ENCODE data around the gene DNAH1. TPM values are rescaled to one million over a fixed set of nuclear protein-coding genes. Genes with fewer than 3 reads are reported as not detected.
A peak's percentile ranks its signal among the peaks of the same experiment; 100 is the strongest.

DNAH1 gene
- total and polyA plus RNA-seq, 4 donors: 4.2 to 12.9 (median 9.9) TPM

- Histone ChIP-seq H3K36me3 (ENCODE audit: control insufficient read depth, insufficient read depth, low read length) (peaks cover 7% of the 10 kb centered on the region), H3K4me3 (ENCODE audit: low read depth, low read length) (no peak overlapping the region), H3K4me1 (ENCODE audit: control insufficient read depth, insufficient read depth, low read length) (peaks cover 49% of the 10 kb centered on the region), H3K27ac (ENCODE audit: low read depth, low read length) (no peak overlapping the region), H3K9me3 (ENCODE audit: control insufficient read depth, insufficient read depth, low read length) (no peaks in the 10 kb centered on the region), H3K27me3 (ENCODE audit: control insufficient read depth, insufficient read depth, low read length) (no peaks in the 10 kb centered on the region)
- no peak for DNase-seq (ENCODE audit: low read depth in 4 of 6, low spot score in 6 of 6)
- WGBS (ENCODE audit: insufficient coverage): 11% methylated on average over 1 of the region's 1 CpG
Observed at GRCh38 chr3:52308308-52308707, 7.8 kb upstream of the DNAH1 start.

- 50% methylated on average over 6 of the region's 9 CpGs for WGBS (ENCODE audit: insufficient coverage)
- H3K27ac ChIP-seq (ENCODE audit: low read depth, low read length): peak overlapping the region; percentile 57
- H3K4me3 ChIP-seq (ENCODE audit: low read depth, low read length): no peak overlapping the region
- H3K9me3 ChIP-seq (ENCODE audit: control insufficient read depth, insufficient read depth, low read length): no peaks in the 10 kb centered on the region
- no peak for DNase-seq (ENCODE audit: low read depth in 4 of 6, low spot score in 6 of 6)
- peaks cover 60% of the 10 kb centered on the region for H3K4me1 ChIP-seq (ENCODE audit: control insufficient read depth, insufficient read depth, low read length)
- H3K27me3 ChIP-seq (ENCODE audit: control insufficient read depth, insufficient read depth, low read length): no peaks in the 10 kb centered on the region
- peaks cover 4% of the 10 kb centered on the region for H3K36me3 ChIP-seq (ENCODE audit: control insufficient read depth, insufficient read depth, low read length)
Observed at GRCh38 chr3:52310861-52311575, 5.1 kb upstream of the DNAH1 start.

GRCh38 chr3:52311576-52312119 lies 4.5 kb upstream of the DNAH1 start:
- Histone ChIP-seq H3K27me3 (ENCODE audit: control insufficient read depth, insufficient read depth, low read length) (no peaks in the 10 kb centered on the region), H3K4me3 (ENCODE audit: low read depth, low read length) (no peak overlapping the region), H3K27ac (ENCODE audit: low read depth, low read length) (peak overlapping the region; percentile 57), H3K36me3 (ENCODE audit: control insufficient read depth, insufficient read depth, low read length) (peaks cover 4% of the 10 kb centered on the region), H3K9me3 (ENCODE audit: control insufficient read depth, insufficient read depth, low read length) (no peaks in the 10 kb centered on the region), H3K4me1 (ENCODE audit: control insufficient read depth, insufficient read depth, low read length) (peaks cover 65% of the 10 kb centered on the region)
- 18% methylated on average over 7 of the region's 9 CpGs for WGBS (ENCODE audit: insufficient coverage)
- peak in 3 of 6 donors; percentile 59 to 91 (median 84) for DNase-seq (ENCODE audit: low read depth in 4 of 6, low spot score in 6 of 6)

DNA sequence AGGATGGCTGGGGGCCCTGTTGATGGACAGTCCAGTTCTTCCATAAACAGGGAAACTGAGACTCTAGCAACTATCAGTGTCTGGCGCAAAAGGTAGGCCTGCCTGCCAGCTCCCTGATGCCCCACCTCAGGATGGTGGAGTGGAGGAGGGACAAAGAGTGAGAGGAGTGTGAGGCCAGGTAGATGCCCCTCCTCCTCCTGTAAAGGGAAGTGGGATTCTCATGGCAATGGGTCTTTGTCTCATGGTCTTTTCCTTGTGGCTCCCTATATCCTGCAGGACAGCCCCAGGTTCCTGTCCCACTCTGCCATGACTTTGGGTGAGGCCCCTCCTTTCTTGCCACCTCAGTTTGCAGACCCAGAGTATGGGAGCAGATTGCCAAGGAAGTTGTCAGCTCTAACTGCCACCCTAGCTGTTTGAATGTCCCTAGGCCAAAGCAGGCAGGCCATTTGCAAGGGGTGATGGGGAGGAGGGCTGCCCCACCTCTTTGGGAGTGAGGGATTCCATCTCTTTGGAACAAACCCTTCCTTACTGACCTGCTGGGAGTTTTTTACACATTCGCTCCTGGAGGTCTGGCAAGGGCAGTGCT lies 2.8 kb upstream of the DNAH1 start:
- H3K9me3 ChIP-seq (ENCODE audit: control insufficient read depth, insufficient read depth, low read length): no peaks in the 10 kb centered on the region
- no peak for DNase-seq (ENCODE audit: low read depth in 4 of 6, low spot score in 6 of 6)
- peaks cover 4% of the 10 kb centered on the region for H3K36me3 ChIP-seq (ENCODE audit: control insufficient read depth, insufficient read depth, low read length)
- H3K4me3 ChIP-seq (ENCODE audit: low read depth, low read length): no peak overlapping the region
- peaks cover 62% of the 10 kb centered on the region for H3K4me1 ChIP-seq (ENCODE audit: control insufficient read depth, insufficient read depth, low read length)
- H3K27ac ChIP-seq (ENCODE audit: low read depth, low read length): no peak overlapping the region
- H3K27me3 ChIP-seq (ENCODE audit: control insufficient read depth, insufficient read depth, low read length): no peaks in the 10 kb centered on the region
- 90% methylated on average over 2 of the region's 2 CpGs for WGBS (ENCODE audit: insufficient coverage)

GRCh38 chr3:52313774-52314188 lies 2.3 kb upstream of the DNAH1 start:
- Histone ChIP-seq H3K9me3 (ENCODE audit: control insufficient read depth, insufficient read depth, low read length) (no peaks in the 10 kb centered on the region), H3K27ac (ENCODE audit: low read depth, low read length) (no peak overlapping the region), H3K4me1 (ENCODE audit: control insufficient read depth, insufficient read depth, low read length) (peaks cover 59% of the 10 kb centered on the region), H3K4me3 (ENCODE audit: low read depth, low read length) (no peak overlapping the region), H3K36me3 (ENCODE audit: control insufficient read depth, insufficient read depth, low read length) (peaks cover 4% of the 10 kb centered on the region), H3K27me3 (ENCODE audit: control insufficient read depth, insufficient read depth, low read length) (no peaks in the 10 kb centered on the region)
- DNase-seq (ENCODE audit: low read depth in 4 of 6, low spot score in 6 of 6): no peak
- 68% methylated on average over 3 of the region's 4 CpGs for whole genome bisulfite sequencing (ENCODE audit: insufficient coverage)

- Histone ChIP-seq H3K9me3 (ENCODE audit: control insufficient read depth, insufficient read depth, low read length) (no peaks in the 10 kb centered on the region), H3K27ac (ENCODE audit: low read depth, low read length) (no peak overlapping the region), H3K4me3 (ENCODE audit: low read depth, low read length) (no peak overlapping the region), H3K4me1 (ENCODE audit: control insufficient read depth, insufficient read depth, low read length) (peaks cover 60% of the 10 kb centered on the region), H3K27me3 (ENCODE audit: control insufficient read depth, insufficient read depth, low read length) (no peaks in the 10 kb centered on the region), H3K36me3 (ENCODE audit: control insufficient read depth, insufficient read depth, low read length) (peaks cover 4% of the 10 kb centered on the region)
- WGBS (ENCODE audit: insufficient coverage): 97% methylated on average over 3 of the region's 3 CpGs
- DNase-seq (ENCODE audit: low read depth in 4 of 6, low spot score in 6 of 6): no peak
Observed at GRCh38 chr3:52314489-52314888, 1.6 kb upstream of the DNAH1 start.

- H3K4me1 ChIP-seq (ENCODE audit: control insufficient read depth, insufficient read depth, low read length): peaks cover 65% of the 10 kb centered on the region
- no peak overlapping the region for H3K27ac ChIP-seq (ENCODE audit: low read depth, low read length)
- H3K9me3 ChIP-seq (ENCODE audit: control insufficient read depth, insufficient read depth, low read length): no peaks in the 10 kb centered on the region
- H3K36me3 ChIP-seq (ENCODE audit: control insufficient read depth, insufficient read depth, low read length): peaks cover 4% of the 10 kb centered on the region
- DNase-seq (ENCODE audit: low read depth in 4 of 6, low spot score in 6 of 6): no peak
- WGBS (ENCODE audit: insufficient coverage): 43% methylated on average over 2 of the region's 6 CpGs
- no peaks in the 10 kb centered on the region for H3K27me3 ChIP-seq (ENCODE audit: control insufficient read depth, insufficient read depth, low read length)
- no peak overlapping the region for H3K4me3 ChIP-seq (ENCODE audit: low read depth, low read length)
Observed at GRCh38 chr3:52315006-52315405, 1.1 kb upstream of the DNAH1 start.

DNA sequence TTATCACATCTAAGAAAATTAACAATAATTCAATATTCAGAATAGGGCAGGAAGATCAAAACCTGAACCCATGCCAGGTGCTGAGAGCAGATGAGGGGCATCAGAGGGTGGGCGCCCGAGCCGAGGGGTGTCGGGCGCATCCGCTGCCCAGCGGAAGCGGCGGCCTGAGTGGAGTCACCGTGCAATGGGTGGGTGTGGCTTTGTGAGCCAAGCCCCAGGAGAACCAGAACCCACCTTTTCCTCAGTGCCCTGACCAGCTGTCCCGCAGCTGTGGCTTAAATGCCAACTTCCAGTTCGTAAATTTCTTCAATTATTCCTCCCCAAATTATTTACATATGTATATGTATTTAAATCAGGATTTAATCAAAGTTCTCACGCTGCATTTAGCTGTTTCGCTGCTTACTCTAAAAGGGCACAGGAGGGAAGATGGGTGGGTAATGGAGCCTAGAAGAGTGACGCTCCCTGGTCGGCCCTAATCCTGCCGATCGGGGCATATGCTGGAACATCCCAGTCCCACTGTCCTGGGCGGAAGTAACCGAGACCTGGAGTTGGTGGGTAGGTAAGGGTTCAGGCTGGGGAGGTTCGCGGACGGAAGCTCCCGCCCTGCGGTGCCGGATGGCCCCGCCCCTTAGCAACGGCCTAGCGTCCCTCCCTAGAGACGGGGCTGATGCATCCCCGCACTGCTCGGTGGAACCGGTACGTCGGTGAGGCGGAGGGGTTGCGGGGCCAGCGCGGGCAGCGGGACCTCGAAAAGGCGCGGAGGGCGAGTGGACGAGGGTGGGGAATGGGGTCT lies 1.3 kb downstream of the DNAH1 start:
- Histone ChIP-seq H3K36me3 (ENCODE audit: control insufficient read depth, insufficient read depth, low read length) (peaks cover 2% of the 10 kb centered on the region), H3K4me3 (ENCODE audit: low read depth, low read length) (peak overlapping the region; percentile 39), H3K9me3 (ENCODE audit: control insufficient read depth, insufficient read depth, low read length) (no peaks in the 10 kb centered on the region), H3K4me1 (ENCODE audit: control insufficient read depth, insufficient read depth, low read length) (peaks cover 54% of the 10 kb centered on the region), H3K27me3 (ENCODE audit: control insufficient read depth, insufficient read depth, low read length) (no peaks in the 10 kb centered on the region), H3K27ac (ENCODE audit: low read depth, low read length) (no peak overlapping the region)
- DNase-seq (ENCODE audit: low read depth in 4 of 6, low spot score in 6 of 6): peak in 2 of 6 donors; percentile 73 to 87
- 5% methylated on average over 38 of the region's 45 CpGs for WGBS (ENCODE audit: insufficient coverage)

GRCh38 chr3:52318186-52318816 lies 2.2 kb downstream of the DNAH1 start:
- Histone ChIP-seq H3K27ac (ENCODE audit: low read depth, low read length) (no peak overlapping the region), H3K27me3 (ENCODE audit: control insufficient read depth, insufficient read depth, low read length) (no peaks in the 10 kb centered on the region), H3K9me3 (ENCODE audit: control insufficient read depth, insufficient read depth, low read length) (no peaks in the 10 kb centered on the region), H3K4me1 (ENCODE audit: control insufficient read depth, insufficient read depth, low read length) (peaks cover 52% of the 10 kb centered on the region), H3K4me3 (ENCODE audit: low read depth, low read length) (no peak overlapping the region), H3K36me3 (ENCODE audit: control insufficient read depth, insufficient read depth, low read length) (peaks cover 2% of the 10 kb centered on the region)
- 72% methylated on average over 14 of the region's 14 CpGs for WGBS (ENCODE audit: insufficient coverage)
- DNase-seq (ENCODE audit: low read depth in 4 of 6, low spot score in 6 of 6): peak in 1 of 6 donors; percentile 57
